Posterior cingulate gyrus (tissue), 11 donors: ENCODE data around the gene JUP.

ENCODE experiments used
- DNase-seq, 10 donors: peaks; one replicate each; pipeline versions ENCODE4 v3.0.0 to v3.0.0-alpha.2; 2020 to 2021; ENCODE audit warnings: mixed read lengths in 3 of 10
- intact Hi-C: fragments of 100-400 bp; cut with DNase I; formaldehyde crosslinking; loops from one replicate; pipeline ENCODE4 v1.15.1; 2023

Gene JUP

DNA sequence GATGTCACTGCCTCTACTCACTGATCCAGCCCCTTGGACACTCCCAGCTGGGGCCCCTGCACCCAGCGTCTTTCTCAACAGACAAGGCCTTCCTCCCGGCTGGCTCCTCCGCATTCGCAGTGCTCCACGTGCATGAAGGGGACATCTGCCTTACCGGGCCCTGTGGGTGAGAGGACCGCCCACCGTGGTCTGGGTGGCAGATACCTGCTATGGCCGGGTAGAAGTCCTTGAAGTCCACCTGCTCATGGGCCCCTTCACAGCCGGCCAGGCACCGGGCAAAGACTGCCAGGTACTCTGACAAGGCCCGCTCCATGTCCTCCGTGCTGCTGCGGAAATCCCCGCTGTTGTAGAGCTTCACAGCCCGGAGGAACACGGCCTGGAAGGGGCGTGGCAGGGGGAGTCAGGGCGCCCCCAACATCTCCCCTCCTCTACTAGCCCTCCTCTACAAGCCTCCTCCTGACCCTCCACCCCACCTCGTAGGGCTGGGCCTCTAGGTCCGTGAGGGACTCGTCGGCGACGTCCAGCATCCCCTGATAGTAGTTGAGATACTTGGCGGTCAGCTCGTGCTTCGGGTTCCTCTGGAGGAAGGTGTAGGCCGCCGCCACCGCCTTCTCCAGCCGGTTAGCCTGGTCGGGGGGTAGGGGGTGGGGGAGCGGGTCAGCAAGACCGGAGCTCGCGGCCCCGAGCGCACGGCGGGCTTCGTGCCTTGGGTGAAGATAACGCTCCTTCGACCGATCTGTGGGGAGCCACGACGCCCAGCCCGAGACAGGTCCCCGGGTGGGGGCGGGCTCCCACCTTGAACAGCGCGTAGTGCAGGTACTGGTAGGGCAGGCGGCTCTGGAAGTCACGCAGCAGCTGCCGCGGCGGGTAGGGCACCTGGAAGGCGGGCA, 24.4 kb upstream of the JUP start:
- intact Hi-C loops: no loop called here
- no peak for DNase-seq

DNA sequence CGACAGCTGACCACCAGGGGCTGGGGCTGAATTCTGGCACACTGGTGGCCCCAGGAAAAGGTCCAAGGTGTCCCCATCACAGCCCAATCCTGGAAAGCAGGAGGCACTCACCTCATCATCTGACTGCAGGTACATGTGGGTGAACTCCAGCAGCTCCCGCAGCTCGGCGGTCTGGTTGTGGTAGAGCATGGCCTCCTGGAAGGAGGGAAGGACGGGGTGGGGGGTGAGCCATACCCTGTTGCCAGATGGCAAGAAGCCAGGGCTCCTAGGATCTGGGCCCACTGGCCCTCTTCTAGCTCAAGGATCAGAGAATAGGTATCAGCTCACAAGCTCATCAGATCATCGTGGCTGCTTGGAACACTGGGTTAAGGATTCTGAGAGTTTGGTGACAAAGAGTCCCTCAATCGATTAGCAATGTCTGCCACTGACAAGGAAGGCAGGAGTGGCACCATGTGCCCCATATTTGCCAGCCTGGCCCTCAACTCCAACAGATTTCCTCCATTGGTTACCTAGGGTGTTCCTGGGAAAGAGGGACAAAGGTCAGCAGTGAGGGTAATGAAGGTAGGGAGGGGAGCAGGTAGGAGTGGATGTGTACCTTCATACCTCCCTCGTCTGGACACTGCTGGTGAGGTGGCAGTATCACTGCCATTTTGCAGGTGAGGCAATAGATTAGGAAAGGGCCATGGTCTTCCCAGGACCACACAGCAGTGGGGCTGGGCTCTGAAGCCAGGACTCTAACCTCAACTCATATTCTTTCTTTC, 20.4 kb upstream of the JUP start:
- intact Hi-C loops: no loop called here
- no peak for DNase-seq

DNA sequence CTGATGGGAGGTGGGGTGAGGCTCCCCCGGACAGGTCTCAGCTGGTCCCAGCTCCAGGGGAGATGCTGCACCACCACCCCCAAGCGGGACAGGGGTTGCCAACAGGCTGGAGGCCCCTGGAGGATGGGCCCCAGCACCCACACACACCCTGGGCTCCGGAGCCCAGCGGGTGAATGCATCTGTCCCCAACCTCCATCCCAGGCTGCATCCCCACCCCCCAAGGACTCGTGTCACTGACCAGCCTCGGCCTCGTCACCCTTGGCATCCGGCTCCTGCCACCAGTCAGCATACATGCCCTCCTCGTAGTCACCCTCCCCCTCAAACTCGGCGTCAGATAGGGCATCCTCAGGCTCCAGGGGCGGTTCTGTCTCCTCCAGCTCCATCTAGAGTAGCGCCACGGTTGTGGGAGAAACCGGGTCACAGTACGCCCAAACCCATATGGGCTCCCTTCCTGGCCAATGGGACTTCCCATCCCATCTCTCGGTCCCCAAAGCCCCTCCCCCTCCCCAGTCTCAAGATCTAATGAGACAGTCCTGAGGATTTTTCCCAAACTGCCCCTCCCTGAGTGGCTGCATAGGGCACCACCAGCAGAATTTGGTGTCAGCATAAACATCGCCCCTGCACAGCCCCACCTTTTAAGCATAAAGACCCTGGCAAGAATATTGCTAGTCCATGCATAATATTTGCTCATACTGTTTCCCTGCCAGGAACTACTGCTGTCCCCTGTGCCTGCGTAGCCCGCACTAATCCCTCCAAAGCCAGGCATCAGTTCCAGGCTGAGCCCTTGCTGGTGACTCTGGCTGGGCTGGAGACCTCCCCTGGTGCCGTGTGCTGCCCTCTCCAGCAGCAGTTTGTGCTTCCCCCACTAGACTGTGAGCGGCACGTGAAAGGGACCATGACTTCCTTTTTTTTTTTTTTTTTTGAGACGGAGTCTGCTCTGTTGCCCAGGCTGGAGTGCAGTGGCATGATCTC, 16.8 kb upstream of the JUP start:
- intact Hi-C loops: no loop called here

DNA sequence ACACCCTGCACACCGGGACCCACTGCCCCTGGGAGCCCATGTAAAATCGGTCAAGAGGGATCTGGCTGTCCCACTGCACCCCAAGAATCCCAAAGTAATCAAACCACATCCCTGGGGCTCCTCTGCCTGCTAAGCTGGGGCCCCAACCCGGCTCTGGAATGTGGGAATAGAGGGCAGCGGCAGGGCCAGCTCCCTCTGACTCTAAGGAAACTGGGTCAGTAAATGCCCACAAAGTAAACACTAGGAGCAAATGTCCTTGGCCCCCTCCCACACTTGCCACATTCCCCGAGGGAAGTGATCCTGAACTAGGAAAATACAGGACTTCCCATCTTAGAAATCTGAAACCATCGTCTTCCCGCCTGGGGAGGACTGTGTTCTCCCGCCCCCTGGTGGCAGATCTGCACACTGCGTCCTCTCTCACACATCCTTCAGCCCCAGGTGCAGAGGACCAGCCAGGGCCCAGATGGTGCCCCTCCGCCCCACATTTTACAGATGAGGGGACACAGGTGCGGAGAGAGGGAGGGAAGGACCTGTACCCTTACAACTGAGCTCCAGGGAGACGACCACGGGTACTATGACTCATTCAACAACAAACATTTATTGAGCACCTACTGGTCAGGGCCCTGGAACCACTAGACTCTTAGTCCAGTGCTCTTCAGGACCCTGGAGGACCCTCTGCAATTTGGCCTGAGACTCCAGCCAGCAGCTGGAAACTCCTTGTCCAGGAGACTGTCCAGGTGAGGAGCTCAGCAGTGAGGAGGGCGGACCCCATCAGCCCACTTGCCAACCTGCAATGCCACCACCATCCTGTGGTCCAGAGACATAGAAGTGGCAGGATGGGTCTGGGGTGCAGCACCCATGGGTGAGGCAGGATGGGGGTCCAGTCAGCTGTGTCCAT, 15.1 kb upstream of the JUP start:
- intact Hi-C loops: loop anchor here (1.0 kb wide), 1 partner anchor 63 kb away; no protein-coding TSS in a partner anchor
- DNase-seq: peak; percentile 57 to 97 (median 84)

More for the DNA sequence above, 16.8 kb upstream of the JUP start:
- peak in 2 of 10 donors; percentile 29 to 86 for DNase-seq

- intact Hi-C loops: loop anchor here (1.0 kb wide), 1 partner anchor 62 kb away; no protein-coding TSS in a partner anchor
- no peak for DNase-seq
These were observed 14.3 kb upstream of the JUP start for GRCh38 chr17:41800601-41801373.

- intact Hi-C loops: no loop called here
- no peak for DNase-seq
These were observed 12.9 kb upstream of the JUP start for GRCh38 chr17:41799366-41799765.

GRCh38 chr17:41797377-41797776, 10.9 kb upstream of the JUP start:
- intact Hi-C loops: no loop called here
- no peak for DNase-seq

GRCh38 chr17:41796121-41796895, 9.8 kb upstream of the JUP start:
- no peak for DNase-seq
- intact Hi-C loops: no loop called here

- DNase-seq: no peak
- intact Hi-C loops: no loop called here
These were observed 8.0 kb upstream of the JUP start for GRCh38 chr17:41794540-41794975.

GRCh38 chr17:41793784-41794539, 7.5 kb upstream of the JUP start:
- intact Hi-C loops: no loop called here
- no peak for DNase-seq

DNA sequence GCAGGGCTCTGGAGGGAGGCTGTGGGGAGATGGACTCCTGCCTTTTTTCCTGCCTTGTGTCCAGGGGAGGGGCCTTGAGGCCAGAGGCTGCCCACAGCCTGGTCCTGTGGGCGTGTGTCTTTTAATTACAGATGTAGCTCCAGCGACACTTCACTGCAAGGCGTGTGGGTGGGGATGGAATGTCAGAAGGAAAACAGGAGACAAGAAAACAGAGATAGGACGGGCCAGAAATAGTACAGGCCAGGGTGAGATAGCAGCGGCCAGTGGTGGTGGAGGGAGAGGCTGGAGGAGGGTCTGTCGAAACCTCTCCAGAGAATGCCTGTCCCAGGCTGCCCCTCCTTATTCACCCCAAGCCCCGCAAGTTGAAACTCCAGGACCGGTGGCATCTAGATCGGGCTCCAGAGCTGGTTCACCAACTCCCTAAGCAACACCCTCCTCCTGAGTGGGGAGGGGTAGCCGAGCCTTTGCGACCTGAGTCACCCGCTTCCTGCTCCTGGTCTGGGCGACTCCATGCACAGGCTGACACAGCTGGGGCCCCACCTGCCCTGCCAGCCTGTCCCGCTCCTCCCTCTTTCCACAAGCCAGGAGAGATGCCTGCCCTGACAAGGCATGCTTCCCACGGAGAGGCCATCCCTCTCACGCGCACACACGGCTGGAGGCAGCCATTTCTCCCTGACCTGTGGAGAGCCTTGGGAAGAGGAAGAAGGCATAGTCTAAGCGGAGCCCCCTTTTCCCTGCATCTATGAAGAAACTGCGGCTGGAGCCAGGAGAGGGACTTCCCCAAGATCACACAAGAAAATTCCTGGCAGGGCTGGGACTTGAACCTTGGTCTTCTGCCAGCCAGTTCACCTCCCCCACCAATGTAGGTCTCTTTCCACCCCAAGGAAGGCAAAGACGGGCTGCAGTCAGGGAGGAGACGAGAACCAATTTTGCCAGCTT, 6.6 kb upstream of the JUP start:
- intact Hi-C loops: no loop called here
- no peak for DNase-seq

DNA sequence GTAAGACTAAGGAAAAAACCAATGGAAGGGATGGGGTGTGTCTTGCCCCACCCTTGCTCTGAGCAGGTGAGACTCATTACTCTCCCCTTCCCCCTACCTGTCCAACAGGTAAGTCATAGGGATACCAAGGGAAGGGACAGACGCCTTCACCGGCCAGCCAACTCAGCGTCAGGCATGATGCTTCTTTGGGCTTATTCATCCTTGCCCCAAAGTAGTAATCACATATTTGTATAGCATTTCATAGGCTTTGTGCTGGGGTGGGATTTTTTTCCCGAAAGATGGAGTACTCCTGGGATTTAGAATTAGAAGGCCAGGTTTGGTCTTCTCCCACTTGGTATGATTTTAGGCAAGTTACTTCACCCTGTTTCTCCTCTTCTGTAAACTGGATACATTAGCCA, 509 bp upstream of the JUP start:
- intact Hi-C loops: no loop called here
- no peak for DNase-seq

DNA sequence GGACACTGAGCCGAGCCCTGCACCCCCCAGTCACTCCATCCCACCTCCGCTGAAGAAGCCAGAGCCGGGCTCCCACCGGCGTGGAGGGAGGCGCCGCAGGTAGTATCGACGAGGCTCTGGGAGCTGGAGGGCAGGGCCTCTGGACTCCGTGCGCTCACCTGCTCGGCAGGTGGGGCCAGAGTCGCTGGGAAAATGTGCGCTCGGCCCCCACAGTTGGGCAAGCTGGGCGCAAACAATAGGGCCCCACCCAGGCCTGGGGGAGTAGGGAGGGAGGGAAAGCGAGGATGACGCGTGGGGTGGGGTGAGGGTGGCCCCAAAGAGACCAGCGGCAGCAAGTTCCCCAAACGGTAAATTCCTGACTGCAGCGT, 668 bp downstream of the JUP start:
- intact Hi-C loops: no loop called here
- no peak for DNase-seq

GRCh38 chr17:41785091-41785858, 1.2 kb downstream of the JUP start:
- no peak for DNase-seq

DNA sequence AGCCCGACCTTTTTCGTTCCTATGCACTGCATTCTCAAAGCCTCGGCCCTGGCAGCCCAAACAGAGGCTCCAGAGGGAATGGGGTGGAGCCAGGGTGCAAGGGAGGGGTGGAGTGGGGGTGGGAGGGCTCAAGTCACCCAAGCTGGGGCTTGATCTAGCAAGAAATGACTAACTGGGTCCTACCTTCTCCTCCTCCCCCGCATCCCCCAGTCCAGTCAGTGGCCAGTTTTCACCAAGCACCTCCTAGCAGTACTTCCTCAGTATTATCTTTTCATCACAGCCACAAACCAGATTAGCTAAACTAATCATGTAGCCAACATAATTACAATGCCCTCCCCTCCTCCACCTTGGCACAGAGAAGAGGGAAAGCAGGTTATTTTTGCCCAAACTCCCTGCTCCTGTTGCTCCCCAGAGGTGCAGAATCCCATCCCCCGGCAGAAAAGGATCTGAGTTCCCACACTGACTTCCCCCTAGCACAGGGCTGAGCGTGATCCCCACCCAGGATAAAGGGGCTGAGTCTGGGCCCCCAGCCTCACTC, 2.2 kb downstream of the JUP start:
- no peak for DNase-seq
- intact Hi-C loops: no loop called here

More at GRCh38 chr17:41785091-41785858, 1.2 kb downstream of the JUP start:
- intact Hi-C loops: no loop called here
